HG03575 (cell line): ENCODE results near the gene DIDO1.

ENCODE experiments used
- ATAC-seq: cut with Tn5 transposase; IDR thresholded peaks from one replicate; pipeline ENCODE4 v1.9.1; 2021; ENCODE audit not compliant: unreplicated experiment, insufficient number of reproducible peaks, low FRiP score; ENCODE audit errors: extremely low read depth

Gene DIDO1

DNA sequence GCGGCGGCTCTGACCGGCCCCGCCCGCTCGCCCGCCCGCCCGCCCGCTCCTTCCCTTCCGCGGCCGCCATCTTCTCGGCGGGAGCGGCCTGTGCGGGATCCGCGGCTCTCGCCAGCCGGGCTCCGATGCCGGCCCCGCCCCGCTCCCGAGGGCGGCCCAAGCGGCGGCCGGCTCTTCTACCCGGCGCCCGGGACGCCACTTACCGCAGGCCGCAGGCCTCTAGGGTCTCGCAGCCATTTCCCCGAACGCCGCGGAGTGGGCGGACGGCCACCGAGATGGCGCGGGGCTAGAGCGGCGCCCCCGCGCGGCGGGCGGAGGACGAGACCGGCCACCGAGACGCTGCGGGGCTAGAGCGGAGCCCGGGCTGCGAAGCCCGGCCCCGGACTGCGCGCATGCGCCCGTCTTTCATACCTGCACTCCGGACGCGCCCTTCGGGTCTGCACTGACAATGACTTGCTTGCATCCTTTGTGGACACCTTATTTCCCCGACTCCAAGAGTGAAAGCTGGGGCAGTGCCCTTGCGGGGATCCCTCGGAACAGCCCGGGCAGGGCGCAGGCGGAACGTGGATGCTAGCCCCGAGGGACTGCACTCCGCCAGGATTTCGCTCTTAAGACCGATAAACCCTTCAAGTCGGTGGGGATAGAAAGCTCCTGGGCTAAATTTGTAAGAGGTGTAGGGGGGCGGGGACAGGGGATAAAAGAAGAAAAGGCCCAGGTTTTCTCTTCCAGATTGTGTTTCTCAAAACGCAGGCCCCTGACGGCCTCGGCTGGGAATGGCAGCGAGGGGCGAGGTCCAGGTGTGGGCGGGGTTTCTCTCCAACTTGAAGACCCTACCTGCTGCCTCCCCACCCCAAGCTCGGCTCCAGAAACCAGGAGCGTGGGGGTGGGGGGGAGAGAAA is at the start of gene DIDO1:
DIDO1 (minus strand) TSS at position 277 of the 899 bp plus-strand sequence.
- ATAC-seq: no peak

DNA sequence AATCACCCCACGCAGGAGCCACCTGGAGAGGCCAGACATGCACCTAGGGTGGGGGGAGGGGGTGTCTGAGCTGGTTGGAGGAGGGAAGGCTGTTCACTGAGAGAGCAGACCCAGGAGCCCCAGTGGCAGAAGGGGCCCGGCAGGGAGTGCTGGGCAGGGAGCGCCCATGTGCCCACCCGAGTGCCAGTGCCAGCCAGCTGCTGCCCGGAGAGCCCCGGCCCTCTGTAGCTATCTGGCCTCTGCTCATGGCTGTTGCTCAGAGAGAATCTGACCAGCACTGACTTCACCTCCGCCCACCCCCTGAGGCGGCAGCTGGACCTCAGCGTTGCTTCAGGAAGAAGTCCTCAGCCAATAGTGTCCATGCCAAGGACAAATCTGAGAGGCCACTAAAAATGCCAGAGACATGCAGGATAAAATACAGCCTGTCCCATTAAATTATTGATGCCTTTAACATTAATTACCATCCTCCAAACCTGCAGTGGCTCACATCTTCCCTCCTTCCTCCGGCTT is 49.0 kb upstream of the DIDO1 start:
- ATAC-seq: no peak

DNA sequence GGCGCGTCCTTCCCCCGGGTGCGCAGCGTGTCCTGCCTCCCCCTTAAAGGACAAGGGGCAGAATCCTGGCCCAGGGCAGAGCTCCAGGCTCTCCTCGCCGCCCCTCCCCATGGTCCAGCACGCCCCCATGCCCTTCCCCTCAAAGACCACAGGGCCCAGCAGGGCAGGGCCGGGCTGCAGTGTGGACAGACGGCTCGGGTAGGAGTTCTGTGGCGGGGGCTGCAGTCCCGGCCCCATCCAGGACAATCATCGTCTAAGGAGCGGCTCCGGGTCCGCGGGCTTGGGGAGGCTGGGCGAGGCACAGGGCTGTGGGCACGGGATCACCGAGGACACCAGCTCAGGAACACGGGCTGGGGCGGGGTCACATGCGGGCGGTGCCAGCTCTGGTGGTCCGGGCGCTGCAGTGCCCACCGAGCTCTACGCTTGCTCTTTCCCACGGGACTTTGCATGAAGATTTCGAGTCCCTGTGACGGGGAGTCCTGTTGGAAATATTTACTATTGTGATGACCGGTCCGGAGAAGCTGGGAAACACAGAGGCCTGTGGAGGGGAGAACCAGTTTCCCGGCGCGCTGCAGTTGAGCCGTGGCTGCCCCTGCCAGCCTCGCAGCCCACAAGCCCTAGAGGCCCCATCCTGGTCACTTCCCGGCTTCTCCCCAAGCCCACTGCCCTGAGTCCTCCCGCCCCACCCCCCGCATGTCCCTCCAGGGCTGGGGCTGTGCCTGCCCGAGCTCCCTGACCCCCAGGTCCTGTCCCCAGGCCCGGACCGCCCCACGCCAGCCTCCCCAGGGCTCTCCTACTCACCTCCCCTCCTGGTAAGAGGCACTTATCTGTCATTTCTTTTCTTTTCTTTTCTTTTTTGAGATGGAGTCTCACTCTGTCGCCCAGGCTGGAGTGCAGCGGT is 46.8 kb upstream of the DIDO1 start:
- ATAC-seq: no peak

DNA sequence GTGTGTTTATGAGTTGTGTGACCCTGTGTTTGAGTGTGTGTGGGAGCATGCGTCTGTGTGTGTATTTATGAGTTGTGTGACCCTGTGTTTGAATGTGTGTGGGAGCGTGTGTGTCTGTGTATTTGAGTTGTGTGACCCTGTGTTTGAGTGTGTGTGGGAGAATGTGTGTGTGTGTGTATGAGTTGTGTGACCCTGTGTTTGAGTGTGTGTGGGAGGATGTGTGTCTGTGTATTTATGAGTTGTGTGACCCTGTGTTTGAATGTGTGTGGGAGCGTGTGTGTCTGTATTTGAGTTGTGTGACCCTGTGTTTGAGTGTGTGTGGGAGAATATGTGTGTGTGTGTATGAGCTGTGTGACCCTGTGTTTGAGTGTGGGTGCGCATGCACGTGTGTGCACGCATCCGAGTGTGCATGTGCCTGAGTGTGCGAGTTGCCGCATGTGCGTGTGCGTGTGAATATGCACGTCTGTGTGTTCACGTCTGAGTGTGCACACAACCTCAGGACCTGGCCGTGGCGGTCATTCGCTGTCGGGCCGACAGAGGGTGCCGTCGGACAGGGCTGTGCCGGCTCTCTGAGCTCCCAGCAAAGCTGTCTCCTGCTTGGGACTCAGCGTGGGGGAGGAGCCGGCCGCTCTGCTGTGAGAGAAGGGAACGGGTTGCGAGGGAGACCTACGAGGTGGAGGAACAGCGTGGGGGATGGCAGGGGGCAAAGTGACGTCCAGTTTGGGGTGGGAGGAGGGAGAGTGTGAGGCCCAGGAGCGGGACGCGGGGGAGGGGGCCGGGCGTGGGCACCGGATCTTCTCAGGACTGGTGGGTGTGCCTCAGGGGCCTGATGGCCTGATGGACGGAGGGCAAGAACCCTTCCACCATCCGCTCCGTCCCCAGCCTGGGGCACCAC is 45.9 kb upstream of the DIDO1 start:
- ATAC-seq: no peak

DNA sequence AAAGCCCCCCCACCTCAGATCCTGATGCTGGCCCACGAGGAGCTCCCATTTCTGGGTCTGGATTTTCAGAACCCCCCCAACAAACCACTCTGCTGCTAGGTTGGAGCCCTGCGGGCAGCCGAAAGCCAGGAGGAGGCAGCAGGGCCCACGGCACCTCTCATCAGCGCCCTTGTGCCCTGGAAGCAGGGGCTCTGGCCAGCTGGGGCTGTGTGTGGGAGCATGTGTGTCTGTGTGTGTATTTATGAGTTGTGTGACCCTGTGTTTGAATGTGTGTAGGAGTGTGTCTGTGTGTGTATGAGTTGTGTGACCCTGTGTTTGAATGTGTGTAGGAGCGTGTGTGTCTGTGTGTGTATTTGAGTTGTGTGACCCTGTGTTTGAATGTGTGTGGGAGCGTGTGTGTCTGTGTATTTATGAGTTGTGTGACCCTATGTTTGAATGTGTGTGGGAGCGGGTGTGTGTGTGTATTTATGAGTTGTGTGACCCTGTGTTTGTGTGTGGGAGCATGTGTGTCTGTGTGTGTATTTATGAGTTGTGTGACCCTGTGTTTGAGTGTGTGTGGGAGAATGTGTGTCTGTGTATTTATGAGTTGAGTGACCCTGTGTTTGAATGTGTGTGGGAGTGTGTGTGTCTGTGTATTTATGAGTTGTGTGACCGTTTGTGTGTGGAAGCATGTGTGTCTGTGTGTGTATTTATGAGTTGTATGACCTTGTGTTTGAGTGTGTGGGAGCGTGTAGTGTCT is 45.1 kb upstream of the DIDO1 start:
- ATAC-seq: no peak

DNA sequence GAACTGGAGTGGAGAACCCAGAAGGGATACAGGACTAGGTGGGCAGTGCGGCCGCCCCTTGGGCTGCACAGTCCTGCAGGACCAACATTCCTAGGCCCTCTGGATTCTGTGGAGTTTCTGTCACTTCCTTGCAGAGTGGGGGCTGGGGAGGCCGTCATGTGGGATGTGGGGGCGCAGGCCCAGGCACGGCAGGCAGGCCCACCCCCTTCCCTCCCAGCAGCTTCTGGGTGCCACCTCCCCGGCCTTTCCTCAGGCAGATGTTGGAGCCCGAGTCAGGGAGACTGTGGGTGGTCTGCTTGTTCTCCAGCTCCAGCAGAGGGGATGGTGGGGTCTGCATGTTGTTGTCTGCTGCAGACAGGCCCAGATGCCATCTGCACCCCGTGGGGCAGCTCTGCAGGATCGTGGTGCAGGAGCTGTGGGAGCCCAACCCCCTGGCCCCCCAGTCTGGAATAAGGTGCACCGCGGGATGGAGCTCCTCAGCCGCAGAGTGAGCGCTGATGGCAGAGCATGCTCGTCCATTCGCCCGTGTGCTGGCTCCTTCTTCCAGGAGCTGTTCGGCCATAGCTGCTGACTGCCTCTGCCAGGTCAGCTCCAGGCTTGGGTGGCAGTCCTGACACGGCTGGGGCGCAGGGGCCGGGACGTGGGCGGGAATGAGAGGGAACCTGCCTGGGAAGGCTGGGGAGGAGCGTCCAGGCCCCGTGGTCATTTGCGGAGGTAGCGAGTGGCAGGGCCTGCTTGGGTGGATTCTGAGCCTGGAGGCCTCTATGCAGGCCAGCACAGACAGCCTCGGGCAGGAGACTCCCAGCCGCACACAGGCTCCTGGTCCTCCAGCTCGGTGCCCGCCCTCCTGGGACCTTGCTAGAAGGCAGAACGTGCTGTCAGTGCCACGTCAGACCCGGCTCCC is 44.3 kb upstream of the DIDO1 start:
- no peak for ATAC-seq

DNA sequence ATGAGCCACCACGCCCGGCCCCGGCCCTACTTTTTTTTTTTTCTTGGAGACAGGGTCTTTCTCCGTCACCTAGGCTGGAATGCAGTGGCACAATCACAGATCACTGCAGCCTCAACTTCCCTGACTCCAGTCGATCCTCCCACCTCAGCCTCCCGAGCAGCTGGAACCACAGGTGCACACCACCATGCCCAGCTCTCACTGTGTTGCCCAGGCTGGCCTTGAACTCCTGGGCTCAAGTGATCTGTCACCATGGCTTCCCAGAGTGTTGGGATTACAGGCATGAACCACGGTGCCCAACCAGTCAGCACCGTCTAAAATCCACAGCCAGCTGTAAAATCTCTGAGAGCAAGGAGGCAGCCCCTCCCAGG is 43.6 kb upstream of the DIDO1 start:
- no peak for ATAC-seq

DNA sequence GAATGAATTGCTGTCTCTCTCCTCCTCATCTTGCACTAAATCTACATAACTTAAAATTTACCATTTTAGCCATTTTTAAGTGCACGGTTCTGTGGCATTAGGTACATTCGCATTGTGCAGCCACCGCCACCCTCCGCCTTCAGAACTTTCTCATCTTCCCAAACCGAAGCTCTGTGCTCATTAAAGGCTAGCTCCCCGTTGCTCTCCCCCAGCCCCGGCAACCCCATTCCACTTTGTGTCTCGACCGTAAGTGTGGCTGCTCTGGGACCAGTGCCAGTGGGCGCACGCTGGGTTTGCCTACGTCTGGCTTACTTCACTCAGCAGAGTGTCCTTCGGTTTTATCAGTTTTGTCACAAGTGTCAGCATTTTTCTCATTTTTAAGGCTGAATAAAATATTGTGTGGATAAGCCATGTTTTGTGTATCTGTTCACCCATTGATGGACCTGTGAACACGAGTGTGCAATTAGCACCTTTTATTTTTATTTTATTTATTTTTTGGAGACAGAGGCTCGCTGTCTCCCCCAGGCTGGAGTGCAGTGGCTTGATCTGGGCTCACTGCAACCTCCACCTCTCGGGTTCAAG is 43.0 kb upstream of the DIDO1 start:
- ATAC-seq: no peak

DNA sequence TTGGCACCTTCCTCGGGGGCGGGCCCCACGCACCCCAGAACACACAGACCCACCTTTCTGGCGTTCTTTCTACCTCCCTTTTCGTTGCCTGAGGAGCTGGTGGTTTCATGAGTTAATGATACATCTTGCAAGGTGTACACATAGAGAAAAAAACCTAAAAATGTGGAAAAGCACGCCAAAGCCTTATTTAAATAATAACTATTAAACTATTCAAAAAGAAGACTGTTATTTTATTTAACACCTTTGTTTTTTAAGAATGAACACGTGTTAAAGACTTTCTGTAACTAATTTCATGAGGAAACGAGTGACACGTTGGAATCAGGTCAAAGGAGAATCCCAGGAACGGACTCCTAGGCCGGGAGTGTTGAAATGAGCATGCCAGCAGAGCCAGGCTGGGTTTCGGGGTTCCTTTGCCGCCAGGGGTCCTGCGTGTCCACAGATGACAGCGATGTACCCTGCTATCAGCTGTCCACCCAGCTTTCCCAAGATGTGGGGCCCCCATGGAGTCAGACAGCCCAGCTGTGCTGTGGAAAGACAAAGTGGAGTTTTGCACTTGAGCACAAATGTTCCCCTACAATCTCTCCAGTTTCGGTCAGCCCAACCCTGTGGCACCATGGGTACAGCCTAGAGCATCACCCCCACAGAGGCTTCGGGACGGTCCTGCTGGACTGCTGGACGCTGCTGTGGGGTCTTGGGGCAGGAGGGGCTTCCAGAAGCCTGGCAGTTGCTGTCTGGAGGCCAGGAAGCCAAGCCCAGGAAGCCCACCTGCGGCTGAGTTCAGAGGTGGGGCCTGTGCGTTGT is 42.3 kb upstream of the DIDO1 start:
- no peak for ATAC-seq

DNA sequence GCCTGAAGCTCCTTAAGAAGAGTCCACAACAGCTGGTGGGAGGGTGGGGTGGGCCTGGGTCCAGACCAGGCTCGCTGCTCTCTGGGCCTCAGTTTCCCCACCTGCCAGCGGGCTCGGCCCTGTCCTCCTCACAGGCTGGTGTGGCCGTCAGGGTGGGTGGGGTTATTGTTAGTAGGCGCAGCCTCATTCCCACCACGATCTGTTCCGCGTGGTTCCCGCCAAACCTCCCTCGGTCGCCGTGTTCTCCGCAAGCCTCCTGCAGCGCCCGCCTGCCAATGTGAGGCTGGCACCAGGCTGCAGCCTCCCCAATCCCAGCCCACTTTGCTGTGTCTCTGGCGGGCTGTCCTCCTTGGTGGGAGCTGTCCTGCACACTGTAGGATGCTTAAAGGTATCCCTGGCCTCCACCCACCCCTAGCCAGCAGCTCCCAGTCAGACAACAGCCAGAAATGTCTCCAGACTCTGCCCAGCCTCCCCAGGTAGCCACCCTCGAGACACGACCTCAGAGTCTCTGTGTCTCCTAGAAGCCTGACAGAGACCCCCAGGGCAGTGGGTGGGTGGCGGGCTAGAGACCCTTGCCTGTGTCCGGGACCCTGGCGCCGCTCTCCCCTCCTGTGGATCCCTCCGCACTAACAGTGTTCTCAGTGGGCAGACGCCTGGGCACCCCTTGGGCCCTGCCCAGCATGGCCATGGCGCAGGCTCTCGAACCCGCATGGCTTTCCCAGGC is 41.5 kb upstream of the DIDO1 start:
- no peak for ATAC-seq

DNA sequence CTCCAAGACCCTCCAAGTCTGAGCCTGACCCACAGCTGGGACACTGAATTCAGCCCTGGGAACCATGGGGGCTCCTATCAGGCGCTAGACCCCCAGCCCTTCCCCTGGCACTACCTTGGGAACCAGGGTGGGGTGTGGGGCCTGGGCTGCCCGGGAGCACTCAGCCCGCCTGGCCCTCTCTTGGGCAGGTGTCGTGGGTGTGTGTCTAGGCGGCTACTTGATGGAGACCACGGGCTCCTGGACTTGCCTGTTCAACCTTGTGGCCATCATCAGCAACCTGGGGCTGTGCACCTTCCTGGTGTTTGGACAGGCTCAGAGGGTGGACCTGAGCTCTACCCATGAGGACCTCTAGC is 40.8 kb upstream of the DIDO1 start:
- no peak for ATAC-seq

DNA sequence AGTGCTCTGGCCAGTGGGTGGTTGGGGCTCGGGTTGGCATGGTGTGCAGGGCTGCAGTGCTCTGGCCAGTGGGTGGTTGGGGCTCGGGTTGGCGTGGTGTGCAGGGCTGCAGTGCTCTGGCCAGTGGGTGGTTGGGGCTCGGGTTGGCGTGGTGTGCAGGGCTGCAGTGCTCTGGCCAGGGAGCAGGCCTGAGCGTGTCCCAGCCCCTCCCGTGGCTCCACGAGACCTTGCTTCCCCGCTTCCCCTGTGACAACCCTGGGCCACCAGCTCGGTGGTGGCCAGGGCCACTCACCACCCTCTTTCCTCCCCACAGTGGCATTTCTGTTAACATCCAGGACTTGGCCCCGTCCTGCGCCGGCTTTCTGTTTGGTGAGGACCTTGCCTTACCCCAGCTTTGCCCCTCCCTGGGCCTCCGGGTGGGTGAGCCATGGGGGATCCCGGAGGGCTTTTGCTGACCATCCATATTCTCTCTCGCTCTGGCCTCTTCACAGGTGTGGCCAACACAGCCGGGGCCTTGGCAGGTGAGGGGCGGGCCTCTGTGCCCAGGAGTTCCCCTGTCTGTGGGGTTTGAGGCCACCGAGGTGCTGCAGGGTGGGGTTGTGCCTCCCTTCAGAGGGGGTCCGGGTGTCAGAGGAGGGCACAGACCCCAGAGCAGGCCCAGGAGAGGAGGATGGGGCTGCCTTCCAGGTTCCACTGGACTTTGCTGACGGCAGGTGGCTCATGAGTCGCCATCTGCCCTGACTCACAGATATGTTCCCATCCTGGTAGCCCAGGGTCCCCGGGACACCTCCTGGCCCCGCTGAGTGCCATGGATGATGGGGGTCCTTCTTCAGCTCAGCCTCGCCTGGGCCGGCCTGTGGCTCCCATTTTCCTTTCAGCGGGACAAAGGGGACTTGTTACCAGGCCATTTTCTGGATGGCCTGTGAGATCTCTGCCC is 40.2 kb upstream of the DIDO1 start:
- ATAC-seq: no peak

DNA sequence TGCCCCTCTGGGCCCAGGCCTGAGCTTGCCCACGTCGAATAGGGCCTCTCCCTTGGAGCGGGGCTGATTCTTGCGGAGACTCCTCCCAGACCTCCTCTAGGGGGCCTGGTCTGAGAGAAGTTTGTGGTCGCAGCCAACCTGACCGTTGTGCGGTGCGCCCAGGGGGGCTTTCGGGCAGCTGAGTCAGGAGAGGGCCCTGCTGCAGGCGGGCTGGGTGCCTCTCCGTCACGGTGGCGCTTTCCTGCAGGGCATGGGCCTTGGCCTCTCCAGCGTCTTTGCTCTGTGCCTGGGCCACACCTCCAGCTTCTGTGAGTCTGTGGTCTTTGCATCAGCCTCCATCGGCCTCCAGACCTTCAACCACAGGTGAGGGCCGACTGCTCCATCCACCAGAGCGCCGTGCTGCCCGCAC is 39.1 kb upstream of the DIDO1 start:
- ATAC-seq: no peak

DNA sequence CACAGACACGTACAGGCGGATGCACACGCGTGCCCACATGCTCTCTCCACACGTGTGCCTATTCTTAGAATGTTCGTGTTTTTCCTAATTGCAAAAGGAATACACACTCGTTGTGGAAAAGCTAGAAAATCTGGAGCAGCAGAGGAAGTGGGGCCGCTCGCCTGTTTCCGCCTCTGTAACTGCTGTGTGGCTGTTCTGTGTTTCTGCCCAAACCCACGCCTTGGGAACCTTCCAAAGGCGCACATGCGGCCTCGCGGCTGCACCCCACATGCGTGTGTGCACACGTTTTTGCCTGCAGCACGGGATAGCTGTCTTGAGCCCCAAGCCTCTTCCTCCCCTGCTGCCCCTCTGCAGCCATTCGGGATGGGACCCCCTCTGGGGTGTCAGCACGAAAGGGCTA is 38.4 kb upstream of the DIDO1 start:
- ATAC-seq: no peak
